HG03097 (cell line): ENCODE results near the gene KRTAP2-2.
"Not testable (repeated sequence)": the region's sequence is repeated elsewhere in the genome, so short reads cannot be mapped to it uniquely, and the experiment has no call there.

Experiments used
- ATAC-seq: cut with Tn5 transposase; IDR thresholded peaks from one replicate; pipeline ENCODE4 v1.9.1; 2021; ENCODE audit not compliant: unreplicated experiment, low FRiP score

KRTAP2-2 gene

GRCh38 chr17:41065016-41065689 lies 10.1 kb upstream of the KRTAP2-2 start:
- ATAC-seq = not testable (repeated sequence)

GRCh38 chr17:41064301-41064700 lies 9.3 kb upstream of the KRTAP2-2 start:
- ATAC-seq = no peak

GRCh38 chr17:41063449-41063848 lies 8.4 kb upstream of the KRTAP2-2 start:
- no peak for ATAC-seq

GRCh38 chr17:41061964-41062363 lies 6.9 kb upstream of the KRTAP2-2 start:
- ATAC-seq = no peak

DNA sequence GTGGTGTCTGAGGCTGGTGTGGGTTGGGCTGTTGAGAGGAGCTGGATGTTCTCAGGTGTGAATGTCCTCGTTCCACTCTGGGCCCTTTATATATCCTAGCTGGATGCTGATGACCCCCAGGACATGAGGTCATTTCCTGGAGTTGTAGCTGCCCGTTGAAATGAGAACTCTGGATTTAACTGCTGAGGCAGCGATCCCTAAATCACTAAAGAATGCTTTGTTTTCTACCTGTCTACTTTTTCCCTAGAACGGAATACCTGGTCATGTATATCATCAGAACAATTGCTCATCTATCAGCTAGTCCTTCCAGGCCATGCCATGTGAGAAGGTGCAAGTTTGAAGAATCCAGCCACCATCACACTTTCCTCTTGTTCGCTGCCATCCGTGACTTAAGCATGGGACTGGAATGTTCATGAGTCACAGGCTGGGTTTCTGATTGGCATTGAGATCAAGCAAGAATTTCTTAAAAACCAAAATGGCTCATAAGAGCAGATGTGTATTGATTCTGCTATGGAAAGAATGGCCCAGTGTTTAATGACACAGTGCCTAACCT lies 5.1 kb upstream of the KRTAP2-2 start, which contains the start of gene KRTAP2-3:
KRTAP2-3 (minus strand) TSS at position 63 of the 553 bp plus-strand sequence. CDS start 64 bp downstream, outside the sequence.
- no peak for ATAC-seq

DNA sequence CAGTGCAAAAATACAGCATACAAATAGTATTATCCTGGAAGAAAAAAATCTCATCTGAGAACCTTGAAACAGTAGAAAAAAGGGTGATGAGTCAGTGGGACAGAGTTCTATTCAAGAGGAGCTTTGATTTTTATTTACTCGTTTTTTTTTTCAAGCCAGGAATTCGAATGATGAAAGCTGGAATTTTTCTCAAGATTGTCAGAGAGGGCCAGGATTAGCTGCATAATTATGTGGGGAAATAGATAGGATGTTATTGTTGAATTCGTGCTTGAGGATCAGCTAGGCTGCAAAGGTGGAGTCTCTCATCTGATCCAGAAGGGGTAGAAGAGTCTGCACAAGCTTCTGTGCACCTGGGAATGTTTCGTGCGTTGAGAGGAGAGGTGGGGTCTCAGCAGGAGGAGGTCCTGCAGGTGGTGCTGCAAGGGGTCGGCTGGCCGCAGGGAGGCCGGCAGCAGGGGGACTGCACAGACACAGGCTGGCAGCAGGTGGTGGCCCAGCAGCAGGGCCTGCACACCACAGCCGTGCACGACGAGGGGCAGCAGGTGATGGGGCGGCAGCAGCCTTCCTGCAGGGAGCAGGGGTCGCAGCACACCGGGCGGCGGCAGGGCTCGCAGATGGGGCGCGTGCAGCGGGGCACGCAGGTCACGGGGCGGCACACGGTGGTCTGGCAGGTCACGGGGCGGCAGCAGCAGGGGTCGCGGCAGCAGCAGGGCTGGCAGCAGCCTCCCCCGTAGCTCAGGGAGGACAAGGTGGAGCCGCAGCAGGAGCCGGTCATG lies 4.4 kb upstream of the KRTAP2-2 start:
- ATAC-seq = not testable (repeated sequence)

- ATAC-seq = no peak
Measured at GRCh38 chr17:41058741-41059140, 3.7 kb upstream of the KRTAP2-2 start.

DNA sequence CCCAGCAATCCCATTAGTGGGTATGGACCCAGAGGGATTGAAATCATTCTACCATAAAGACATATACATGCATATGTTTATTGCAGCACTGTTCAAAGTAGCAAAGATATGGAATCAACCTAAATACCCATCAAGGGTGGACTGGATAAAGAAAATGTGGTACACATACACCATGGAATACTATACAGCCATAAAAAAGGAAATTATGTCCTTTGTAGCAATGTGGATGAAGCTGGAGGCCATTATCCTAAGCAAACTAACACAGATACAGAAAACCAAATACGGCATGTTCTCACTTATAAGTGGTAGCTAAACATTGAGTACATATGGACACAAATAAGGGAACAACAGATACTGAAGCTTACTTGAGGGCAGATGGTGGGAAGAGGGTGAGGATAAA lies 2.5 kb upstream of the KRTAP2-2 start:
- no peak for ATAC-seq

DNA sequence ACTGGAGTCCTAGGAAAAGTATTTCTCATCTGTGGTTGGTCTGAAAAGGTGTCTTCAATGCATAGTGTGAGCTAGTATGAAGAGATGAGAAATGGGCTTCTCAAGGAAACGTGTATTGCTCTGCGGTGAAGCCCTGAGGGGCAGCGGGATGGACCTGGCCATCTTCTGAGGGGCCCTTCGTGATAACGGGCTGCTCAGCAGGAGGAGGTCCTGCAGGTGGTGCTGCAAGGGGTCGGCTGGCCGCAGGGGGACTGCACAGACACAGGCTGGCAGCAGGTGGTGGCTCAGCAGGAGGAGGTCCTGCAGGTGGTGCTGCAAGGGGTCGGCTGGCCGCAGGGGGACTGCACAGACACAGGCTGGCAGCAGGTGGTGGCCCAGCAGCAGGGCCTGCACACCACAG lies 474 bp downstream of the KRTAP2-2 start:
- not testable (repeated sequence) for ATAC-seq

- no peak for ATAC-seq
Measured at GRCh38 chr17:41054025-41054424, 1.0 kb downstream of the KRTAP2-2 start.

GRCh38 chr17:41052566-41052965 lies 2.5 kb downstream of the KRTAP2-2 start:
- ATAC-seq = no peak

GRCh38 chr17:41049110-41049509 lies 5.9 kb downstream of the KRTAP2-2 start:
- no peak for ATAC-seq

- no peak for ATAC-seq
Measured at GRCh38 chr17:41048441-41048840, 6.6 kb downstream of the KRTAP2-2 start.

GRCh38 chr17:41046735-41047465 lies 8.1 kb downstream of the KRTAP2-2 start, which contains the start of gene KRTAP2-1:
Gene KRTAP2-1, minus strand, starts transcription at chr17:41047316. Its CDS starts 49 bp downstream, at chr17:41047267.
- not testable (repeated sequence) for ATAC-seq

GRCh38 chr17:41042953-41043352 lies 12.1 kb downstream of the KRTAP2-2 start:
- ATAC-seq = no peak

DNA sequence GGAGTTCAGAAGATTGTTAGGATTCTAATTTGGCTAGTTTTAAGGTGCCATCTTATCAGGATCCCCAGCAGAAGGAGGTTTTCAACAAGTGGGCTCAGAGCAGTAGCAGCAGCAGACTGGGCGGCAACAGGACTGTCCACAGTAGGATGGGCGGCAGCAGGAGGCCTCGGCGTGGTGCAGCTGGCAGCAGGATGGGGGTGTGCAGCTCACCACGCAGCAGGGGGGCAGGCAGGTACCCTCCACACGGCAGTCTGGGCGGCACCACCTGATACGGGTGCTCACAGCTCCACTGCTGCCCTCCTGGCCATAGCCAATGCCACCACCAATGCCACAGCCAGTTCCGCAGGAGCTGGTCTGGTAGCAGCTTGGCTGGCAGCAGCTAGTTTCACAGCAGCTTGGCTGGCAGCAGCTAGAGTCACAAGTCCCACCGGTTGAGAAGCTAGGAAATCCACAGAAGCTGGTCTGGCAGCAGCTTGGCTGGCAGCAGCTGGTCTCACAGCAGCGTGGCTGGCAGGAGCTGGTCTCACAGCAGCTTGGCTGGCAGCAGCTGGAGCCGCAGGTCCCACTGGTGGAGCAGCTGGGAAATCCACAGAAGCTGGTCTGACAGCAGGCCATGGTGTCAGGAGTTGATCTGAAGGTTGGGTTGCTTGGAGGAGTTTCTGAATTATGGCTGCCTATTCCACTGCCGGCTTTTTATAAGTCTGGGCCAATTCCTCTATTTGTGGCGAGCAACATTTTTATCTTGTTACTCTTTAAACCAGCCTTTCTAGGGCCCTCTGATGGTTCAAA lies 14.1 kb downstream of the KRTAP2-2 start, which contains the start of gene KRTAP1-1:
KRTAP1-1 (minus strand) TSS at position 668 of the 789 bp plus-strand sequence; CDS start at position 615, 53 bp downstream.
- not testable (repeated sequence) for ATAC-seq

- ATAC-seq = no peak
Measured at GRCh38 chr17:41037853-41038350, 17.1 kb downstream of the KRTAP2-2 start.

GRCh38 chr17:41034346-41034935 lies 20.6 kb downstream of the KRTAP2-2 start, which contains the start of gene KRTAP1-3:
Gene KRTAP1-3, minus strand, starts transcription at chr17:41034874. Its CDS starts 53 bp downstream, at chr17:41034821.
- ATAC-seq = not testable (repeated sequence)

DNA sequence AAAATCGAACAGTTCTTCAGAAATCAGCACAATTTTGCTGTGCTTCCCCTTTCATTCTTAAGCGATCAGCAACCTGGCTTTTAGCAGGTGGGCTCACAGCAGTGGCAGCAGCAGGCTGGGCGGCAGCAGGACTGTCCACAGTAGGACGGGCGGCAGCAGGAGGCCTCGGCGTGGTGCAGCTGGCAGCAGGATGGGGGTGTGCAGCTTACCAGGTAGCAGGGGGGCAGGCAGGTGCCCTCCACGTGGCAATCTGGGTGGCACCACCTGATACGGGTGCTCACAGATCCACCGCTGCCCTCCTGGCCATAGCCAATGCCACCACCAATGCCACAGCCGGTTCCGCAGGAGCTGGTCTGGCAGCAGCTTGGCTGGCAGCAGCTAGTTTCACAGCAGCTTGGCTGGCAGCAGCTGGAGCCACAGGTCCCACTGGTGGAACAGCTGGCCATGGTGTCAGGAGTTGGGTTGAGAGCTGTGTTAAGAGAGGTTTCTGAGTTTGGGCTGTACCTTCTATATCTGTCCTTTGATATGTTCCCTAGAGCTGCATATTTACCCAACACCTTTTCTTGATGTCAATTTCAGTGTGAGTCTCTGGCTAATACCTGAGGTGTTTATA lies 25.3 kb downstream of the KRTAP2-2 start, which contains the start of gene KRTAP1-4:
KRTAP1-4 (minus strand) TSS at position 563 of the 613 bp plus-strand sequence; CDS start at position 446, 117 bp downstream.
- no peak for ATAC-seq
